Fibroblast of the aortic adventitia (primary cell): Measurements from ENCODE around the gene PKIB. TPM values are rescaled to one million over a fixed set of nuclear protein-coding genes. Genes with fewer than 3 reads are reported as not detected.

Experiments
- DNase-seq: peaks from one replicate; pipeline ENCODE4 v3.0.0-alpha.2; 2010; ENCODE audit warnings: low read depth
- H3K4me3 ChIP-seq: 2 replicates; pipeline ENCODE4 v1.5.1; 2011; ENCODE audit warnings: low read depth, mild to moderate bottlenecking, control low read depth, low read length, moderate library complexity
- CTCF ChIP-seq: IDR thresholded peaks from 2 replicates; pipeline ENCODE4 v1.5.1; 2011; ENCODE audit warnings: mild to moderate bottlenecking, low read length, control low read depth, inconsistent platforms; ENCODE audit not compliant: insufficient read depth
- total RNA-seq: library from RNA; depleted of rRNA; stranded (reverse); fragments of >200 nt; gene quantifications from 2 replicates; pipeline ENCODE4 v1.2.3, GENCODE V29; 2012; ENCODE audit warnings: low replicate concordance

The PKIB gene
- total RNA-seq, 1 donor, result 3.1 TPM

GRCh38 chr6:122696079-122696478, 85.9 kb downstream of the PKIB start:
- peak; percentile 82 for DNase-seq
- H3K4me3 ChIP-seq, result no peak overlapping the region
- TF ChIP-seq CTCF, result no peak

- peak; percentile 22 for DNase-seq
- no peak for TF ChIP-seq CTCF
- no peak overlapping the region for H3K4me3 ChIP-seq
Observed at GRCh38 chr6:122696853-122697252, 86.6 kb downstream of the PKIB start.

- DNase-seq, result no peak
- no peak for TF ChIP-seq CTCF
- no peak overlapping the region for H3K4me3 ChIP-seq
Observed at GRCh38 chr6:122697458-122697857, 87.3 kb downstream of the PKIB start.

- TF ChIP-seq CTCF, result no peak
- H3K4me3 ChIP-seq, result no peak overlapping the region
- no peak for DNase-seq
Observed at GRCh38 chr6:122701666-122702065, 91.5 kb downstream of the PKIB start.

- H3K4me3 ChIP-seq, result no peak overlapping the region
- TF ChIP-seq CTCF, result no peak
- DNase-seq, result no peak
Observed at GRCh38 chr6:122702841-122703240, 92.6 kb downstream of the PKIB start.

GRCh38 chr6:122704066-122704465, 93.9 kb downstream of the PKIB start:
- H3K4me3 ChIP-seq, result no peak overlapping the region
- TF ChIP-seq CTCF, result no peak
- DNase-seq, result no peak

- TF ChIP-seq CTCF, result no peak
- H3K4me3 ChIP-seq, result no peak overlapping the region
- DNase-seq, result no peak
Observed at GRCh38 chr6:122709922-122710512, 99.8 kb downstream of the PKIB start.
